GM12865 (cell line): ENCODE measurements around the gene PKNOX2.

Experiments
- DNase-seq: peaks from one replicate; pipeline ENCODE4 v3.0.0; 2010; ENCODE audit warnings: low read depth
- H3K4me3 ChIP-seq: 2 replicates; pipeline ENCODE4 v1.5.1; 2011; ENCODE audit warnings: mild to moderate bottlenecking, low read depth, low read length, control low read depth
- CTCF ChIP-seq: IDR thresholded peaks from 2 replicates; pipeline ENCODE4 v1.5.1; 2011; ENCODE audit warnings: low read length, control low read depth, low read depth, inconsistent platforms; ENCODE audit not compliant: insufficient read depth; ENCODE audit errors: missing control alignments

Gene PKNOX2

GRCh38 chr11:125426818-125427528 lies 262.4 kb downstream of the PKNOX2 start:
- no peak for DNase-seq
- no peak overlapping the region for H3K4me3 ChIP-seq
- no peak for TF ChIP-seq CTCF

GRCh38 chr11:125428486-125429173 lies 264.1 kb downstream of the PKNOX2 start:
- no peak overlapping the region for H3K4me3 ChIP-seq
- no peak for TF ChIP-seq CTCF
- no peak for DNase-seq

GRCh38 chr11:125429174-125429707 lies 264.7 kb downstream of the PKNOX2 start:
- no peak overlapping the region for H3K4me3 ChIP-seq
- peak; percentile 69 for DNase-seq
- TF ChIP-seq CTCF = peak; percentile 88

GRCh38 chr11:125429807-125430678 lies 265.5 kb downstream of the PKNOX2 start:
- no peak overlapping the region for H3K4me3 ChIP-seq
- no peak for DNase-seq
- no peak for TF ChIP-seq CTCF

GRCh38 chr11:125431009-125431408 lies 266.5 kb downstream of the PKNOX2 start:
- TF ChIP-seq CTCF = no peak
- no peak for DNase-seq
- H3K4me3 ChIP-seq = no peak overlapping the region

GRCh38 chr11:125431481-125431880 lies 266.9 kb downstream of the PKNOX2 start:
- no peak for DNase-seq
- H3K4me3 ChIP-seq = no peak overlapping the region
- no peak for TF ChIP-seq CTCF
